AG04450 (cell line): ENCODE measurements around the gene RAB9A. TPM values are rescaled to one million over a fixed set of nuclear protein-coding genes. Genes with fewer than 3 reads are reported as not detected.
"Not testable (repeated sequence)": the region's sequence is repeated elsewhere in the genome, so short reads cannot be mapped to it uniquely, and the experiment has no call there.

Experiments
- CTCF ChIA-PET: fragments of 300-600, 350-600 bp; formaldehyde crosslinking; extraction: SDS; loops from one replicate; lab custom pipeline; 2022; ENCODE audit warnings: antibody characterized with exemption, inconsistent platforms; lab: Charles Lee
- POLR2A ChIA-PET: fragments of 350-600 bp; formaldehyde crosslinking; extraction: SDS; loops from one replicate; lab custom pipeline; 2021; ENCODE audit warnings: antibody characterized with exemption, inconsistent platforms; lab: Yijun Ruan, JAX
- DNase-seq: peaks from one replicate; pipeline ENCODE4 v3.0.0-alpha.2; 2011; ENCODE audit warnings: low read depth, low spot score
- H3K27ac ChIP-seq: one replicate; pipeline ENCODE4 v1.5.1; 2012; ENCODE audit warnings: low read depth, low read length, control low read depth
- H3K27me3 ChIP-seq: one replicate; pipeline ENCODE4 v1.6.0; 2012; ENCODE audit warnings: low read length; ENCODE audit not compliant: control insufficient read depth, insufficient read depth
- H3K4me3 ChIP-seq: 2 replicates; pipeline ENCODE4 v1.5.1; 2011; ENCODE audit warnings: mild to moderate bottlenecking, low read depth, low read length, control low read depth
- H3K9me3 ChIP-seq: 2 replicates; pipeline ENCODE4 v1.5.1; 2012; ENCODE audit warnings: low read length; ENCODE audit not compliant: control insufficient read depth, insufficient read depth
- polyA minus RNA-seq: library from RNA; depleted of rRNA, polyadenylated mRNA; stranded (reverse); fragments of >200 nt; gene quantifications from 2 replicates; pipeline ENCODE4 v1.2.3, GENCODE V29; 2011; rRNA and poly(A)+ RNA removed
- polyA plus RNA-seq: library from polyadenylated mRNA; depleted of rRNA; stranded (reverse); fragments of >200 nt; gene quantifications from 2 replicates; pipeline ENCODE4 v1.2.3, GENCODE V29; 2011; rRNA removed
- TF ChIP-seq, protein P1 (sequence below): IDR thresholded peaks from 2 replicates; pipeline ENCODE4 v1.5.1; 2011; ENCODE audit warnings: low read depth, low read length, control low read depth, inconsistent platforms

The RAB9A gene, protein sequence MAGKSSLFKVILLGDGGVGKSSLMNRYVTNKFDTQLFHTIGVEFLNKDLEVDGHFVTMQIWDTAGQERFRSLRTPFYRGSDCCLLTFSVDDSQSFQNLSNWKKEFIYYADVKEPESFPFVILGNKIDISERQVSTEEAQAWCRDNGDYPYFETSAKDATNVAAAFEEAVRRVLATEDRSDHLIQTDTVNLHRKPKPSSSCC
- polyA plus RNA-seq: 27.9 and 41.7 TPM in 2 replicates
- 7.9 and 10.6 TPM in 2 replicates for polyA minus RNA-seq

DNA sequence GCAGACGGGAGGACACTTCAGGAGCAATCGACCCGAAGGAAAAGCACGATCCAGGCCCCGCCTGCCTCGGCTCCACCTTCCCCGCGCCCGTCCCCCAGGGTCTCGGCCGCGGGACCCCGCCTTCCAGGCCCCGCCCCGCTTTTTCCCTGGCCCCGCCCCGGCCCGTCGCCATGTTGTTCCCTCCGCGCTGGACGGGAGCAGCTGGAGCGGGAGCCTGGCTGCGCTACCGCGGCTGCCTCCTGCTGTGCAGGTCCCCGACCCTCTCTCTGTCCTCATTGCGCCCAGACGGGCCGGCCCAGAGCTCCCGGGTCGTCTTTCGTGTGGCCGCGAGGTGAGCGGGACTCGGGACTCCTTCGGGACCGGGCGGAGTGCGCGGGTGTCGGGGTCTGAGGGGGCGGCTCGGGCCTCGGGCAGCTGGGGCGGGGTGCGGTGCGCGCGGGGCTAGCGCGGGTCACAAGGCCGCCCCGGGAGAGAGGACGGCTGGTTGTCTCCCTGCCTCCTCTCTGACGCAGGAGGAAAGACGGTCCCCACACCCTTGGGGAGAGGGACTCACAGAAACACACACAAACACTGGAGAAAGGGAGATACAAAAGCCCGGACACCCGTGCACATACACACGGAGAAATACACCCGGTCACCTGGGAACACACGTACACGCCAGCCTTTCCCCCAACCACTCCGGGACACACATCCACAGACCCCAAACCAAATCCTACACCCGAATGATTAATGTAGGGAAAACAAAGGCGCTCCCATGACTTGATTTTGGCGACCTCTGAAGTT, at the start of gene RAB9A:
Gene RAB9A, plus strand, starts transcription at position 171 of the 783 bp plus-strand sequence. CDS start 19,619 bp downstream, outside the sequence.
- TF ChIP-seq, protein P1, sequence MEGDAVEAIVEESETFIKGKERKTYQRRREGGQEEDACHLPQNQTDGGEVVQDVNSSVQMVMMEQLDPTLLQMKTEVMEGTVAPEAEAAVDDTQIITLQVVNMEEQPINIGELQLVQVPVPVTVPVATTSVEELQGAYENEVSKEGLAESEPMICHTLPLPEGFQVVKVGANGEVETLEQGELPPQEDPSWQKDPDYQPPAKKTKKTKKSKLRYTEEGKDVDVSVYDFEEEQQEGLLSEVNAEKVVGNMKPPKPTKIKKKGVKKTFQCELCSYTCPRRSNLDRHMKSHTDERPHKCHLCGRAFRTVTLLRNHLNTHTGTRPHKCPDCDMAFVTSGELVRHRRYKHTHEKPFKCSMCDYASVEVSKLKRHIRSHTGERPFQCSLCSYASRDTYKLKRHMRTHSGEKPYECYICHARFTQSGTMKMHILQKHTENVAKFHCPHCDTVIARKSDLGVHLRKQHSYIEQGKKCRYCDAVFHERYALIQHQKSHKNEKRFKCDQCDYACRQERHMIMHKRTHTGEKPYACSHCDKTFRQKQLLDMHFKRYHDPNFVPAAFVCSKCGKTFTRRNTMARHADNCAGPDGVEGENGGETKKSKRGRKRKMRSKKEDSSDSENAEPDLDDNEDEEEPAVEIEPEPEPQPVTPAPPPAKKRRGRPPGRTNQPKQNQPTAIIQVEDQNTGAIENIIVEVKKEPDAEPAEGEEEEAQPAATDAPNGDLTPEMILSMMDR: 0 out of 2 replicates have a peak, but pooled peaks have one; percentile 2
- Histone ChIP-seq H3K27me3 (no peaks in the 10 kb centered on the region), H3K4me3 (peak within 1 kb of the TSS; percentile 75), H3K27ac (peak within 1 kb of the TSS; percentile 89), H3K9me3 (no peaks in the 10 kb centered on the region)
- ChIA-PET CTCF (interaction anchor here (0.7 to 1.2 kb wide), 2 partner anchors 30 to 742 kb away, joined by 3 to 4 read pairs; no protein-coding TSS in a partner anchor), POLR2A (interaction anchor here (1.0 to 1.3 kb wide), 2 partner anchors 20 to 46 kb away, joined by 3 to 5 read pairs; partner anchors contain the start of gene OFD1)
- peak; percentile 10 for DNase-seq

DNA sequence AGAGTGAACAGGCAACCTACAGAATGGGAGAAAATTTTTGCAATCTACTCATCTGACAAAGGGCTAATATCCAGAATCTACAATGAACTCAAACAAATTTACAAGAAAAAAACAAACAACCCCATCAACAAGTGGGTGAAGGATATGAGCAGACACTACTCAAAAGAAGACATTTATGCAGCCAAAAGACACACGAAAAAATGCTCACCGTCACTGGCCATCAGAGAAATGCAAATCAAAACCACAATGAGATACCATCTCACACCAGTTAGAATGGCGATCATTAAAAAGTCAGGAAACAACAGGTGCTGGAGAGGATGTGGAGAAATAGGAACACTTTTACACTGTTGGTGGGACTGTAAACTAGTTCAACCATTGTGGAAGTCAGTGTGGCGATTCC, 47.2 kb upstream of the RAB9A start:
- H3K9me3 ChIP-seq, POLR2A ChIA-PET, H3K27ac ChIP-seq, H3K27me3 ChIP-seq, H3K4me3 ChIP-seq, DNase-seq, CTCF ChIA-PET: not testable (repeated sequence)

DNA sequence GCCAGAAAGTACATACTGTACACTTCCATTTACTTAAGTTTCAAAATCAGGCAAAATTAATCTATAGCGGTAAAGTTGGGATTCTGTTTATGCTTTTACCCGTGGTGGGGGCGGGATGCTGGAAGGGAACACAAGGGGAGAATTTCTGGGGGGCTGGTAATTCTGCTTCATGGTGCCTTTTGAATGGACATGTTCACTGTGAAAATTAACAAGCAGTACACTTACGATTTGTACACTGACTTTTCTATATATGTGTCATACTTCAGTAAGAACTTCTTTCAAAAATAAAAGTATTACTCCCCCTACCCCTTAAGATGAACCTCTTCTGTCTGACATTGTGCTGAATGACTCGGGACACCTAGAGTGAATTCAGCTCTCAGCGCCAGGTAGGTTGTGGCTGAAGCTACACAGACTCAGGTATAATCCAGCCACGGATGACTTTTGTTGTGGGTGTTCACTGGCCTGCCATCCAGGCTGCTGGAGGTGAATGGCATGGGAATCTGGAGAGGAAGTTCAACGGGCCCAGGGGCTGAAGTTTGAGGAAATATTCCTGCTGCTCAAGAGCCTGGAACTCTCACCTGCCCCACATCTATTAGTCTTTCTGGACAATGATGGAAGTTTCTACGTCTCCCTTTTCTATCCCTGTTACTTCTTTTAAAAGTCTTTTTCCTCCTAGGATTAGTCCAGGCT, 43.3 kb upstream of the RAB9A start:
- Histone ChIP-seq H3K4me3 (no peak overlapping the region), H3K9me3 (no peaks in the 10 kb centered on the region), H3K27me3 (no peaks in the 10 kb centered on the region), H3K27ac (no peak overlapping the region)
- TF ChIP-seq, protein P1: no peak
- no peak for DNase-seq
- ChIA-PET CTCF (interaction anchor here (0.6 to 3.6 kb wide), 15 partner anchors 11 to 831 kb away, joined by 3 to 60 read pairs (median 4); no protein-coding TSS in a partner anchor), POLR2A (no interaction called here)

DNA sequence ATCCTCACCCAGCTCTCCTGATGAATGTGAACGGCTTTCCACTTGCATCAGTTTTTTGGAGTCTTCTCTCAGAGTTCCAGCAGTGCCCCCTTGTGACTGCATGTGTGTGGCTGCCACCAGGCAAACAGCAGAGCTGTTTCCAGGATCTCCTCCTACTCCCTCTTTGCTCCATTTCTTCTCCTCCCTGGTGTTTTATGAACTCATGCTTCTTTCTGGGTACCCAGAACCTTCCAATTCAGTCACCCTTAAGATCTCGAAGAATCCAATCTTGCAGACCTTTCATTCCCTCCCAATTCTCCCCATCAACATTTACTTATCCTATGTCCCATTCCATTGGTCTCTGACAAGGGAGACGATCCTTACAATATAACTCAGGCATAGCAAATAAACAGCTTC, 42.8 kb upstream of the RAB9A start:
- no peak for DNase-seq
- POLR2A ChIA-PET: no interaction called here

More for the DNA sequence above, 42.8 kb upstream of the RAB9A start:
- CTCF ChIA-PET: interaction anchor here (0.6 to 3.6 kb wide), 16 partner anchors 11 to 832 kb away, joined by 3 to 60 read pairs (median 4); no protein-coding TSS in a partner anchor
- Histone ChIP-seq H3K4me3 (no peak overlapping the region), H3K27me3 (no peaks in the 10 kb centered on the region), H3K27ac (no peak overlapping the region), H3K9me3 (no peaks in the 10 kb centered on the region)
- TF ChIP-seq, protein P1: peak; percentile 67
